ENCODE results near the gene KCNK7. TPM values are rescaled to one million over a fixed set of nuclear protein-coding genes. Genes with fewer than 3 reads are reported as not detected.
A peak's percentile ranks its signal among the peaks of the same experiment; 100 is the strongest.

Gene KCNK7
- 1.7 TPM for total RNA-seq
- long read RNA-seq, result 0 reads

DNA sequence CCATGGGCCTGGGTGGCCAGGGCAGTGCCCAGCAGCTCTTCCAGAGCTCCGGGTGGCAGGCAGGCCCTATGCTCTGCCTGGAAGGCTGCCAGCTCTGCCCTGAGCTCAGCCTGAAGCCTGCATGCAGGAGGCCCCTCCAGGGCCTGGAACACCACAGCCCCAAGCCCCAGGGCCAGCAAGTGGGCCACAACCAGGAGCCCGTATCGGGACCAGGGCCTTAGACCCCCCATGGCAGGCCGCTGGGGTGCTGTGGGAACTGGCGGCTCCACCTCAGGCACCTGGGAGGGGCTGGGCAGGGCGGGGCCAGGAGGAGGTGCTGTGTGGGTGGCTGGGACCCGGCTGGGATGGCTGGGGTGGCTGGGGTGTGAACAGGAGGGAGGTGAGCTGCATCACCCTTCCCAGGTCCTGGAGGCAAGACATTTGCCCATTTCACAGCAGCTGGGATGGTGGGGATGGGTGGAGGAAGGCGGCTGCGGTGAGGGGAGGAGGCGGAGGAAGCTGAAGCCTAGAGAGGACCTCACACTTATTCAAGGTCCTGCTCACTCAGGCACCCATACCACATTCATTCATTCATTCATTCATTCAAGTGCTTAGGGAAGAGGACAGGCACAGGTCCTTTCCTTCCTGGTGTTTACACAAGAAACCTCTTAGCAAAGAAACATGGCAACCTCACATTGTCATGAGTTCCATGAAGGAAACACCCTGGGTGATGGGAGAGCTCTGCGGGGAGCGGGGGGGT lies at the start of gene KCNK7:
Gene KCNK7 (minus strand): TSS at position 258 of the 739 bp plus-strand sequence. CDS start 28 bp downstream, at position 230.
- no peaks in the 10 kb centered on the region for H3K9me3 ChIP-seq
- no peak for TF ChIP-seq CTCF (IDR thresholded peaks at IDR 0.05)
- H3K27ac ChIP-seq, result no peak within 1 kb of the TSS
- peaks cover 19% of the 10 kb centered on the region for H3K4me1 ChIP-seq
- peaks cover 70% of the 10 kb centered on the region for H3K36me3 ChIP-seq
- ATAC-seq (no peak), DNase-seq (no peak)
- H3K27me3 ChIP-seq (ENCODE audit: low read depth), result no peaks in the 10 kb centered on the region
- no peak within 1 kb of the TSS for H3K4me3 ChIP-seq
- intact Hi-C loops (cut with DNase I), result no loop called here

DNA sequence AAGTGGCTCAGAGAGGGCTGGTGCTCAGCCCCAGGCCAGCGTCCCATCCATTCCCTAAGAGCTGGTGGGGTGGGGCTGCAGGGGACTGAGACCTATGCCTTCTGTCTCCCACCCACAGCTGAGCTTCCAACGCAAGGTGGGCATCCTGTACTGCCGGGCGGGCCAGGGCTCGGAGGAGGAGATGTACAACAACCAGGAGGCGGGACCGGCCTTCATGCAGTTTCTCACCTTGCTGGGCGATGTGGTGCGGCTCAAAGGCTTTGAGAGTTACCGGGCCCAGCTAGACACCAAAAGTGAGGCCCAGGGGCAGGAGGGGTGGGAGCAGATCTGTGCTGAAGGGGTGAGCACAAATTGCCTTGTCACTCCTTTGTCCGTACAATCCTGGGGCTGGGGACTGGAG lies 49.2 kb upstream of the KCNK7 start:
- intact Hi-C loops (cut with DNase I), result no loop called here
- Histone ChIP-seq H3K27ac (no peak overlapping the region), H3K36me3 (peaks cover 67% of the 10 kb centered on the region), H3K4me3 (no peak overlapping the region), H3K27me3 (ENCODE audit: low read depth) (no peaks in the 10 kb centered on the region), H3K4me1 (peaks cover 46% of the 10 kb centered on the region), H3K9me3 (no peaks in the 10 kb centered on the region)
- no peak for TF ChIP-seq CTCF (IDR thresholded peaks at IDR 0.05)
- DNase-seq (no peak), ATAC-seq (no peak)

- Histone ChIP-seq H3K4me1 (peaks cover 52% of the 10 kb centered on the region), H3K27me3 (ENCODE audit: low read depth) (no peaks in the 10 kb centered on the region), H3K9me3 (no peaks in the 10 kb centered on the region), H3K27ac (no peak overlapping the region), H3K36me3 (peaks cover 58% of the 10 kb centered on the region), H3K4me3 (no peak overlapping the region)
- intact Hi-C loops (cut with DNase I), result no loop called here
- no peak for DNase-seq
- TF ChIP-seq CTCF (IDR thresholded peaks at IDR 0.05), result no peak
- no peak for ATAC-seq
Measured at GRCh38 chr11:65643971-65644370, 48.4 kb upstream of the KCNK7 start.

DNA sequence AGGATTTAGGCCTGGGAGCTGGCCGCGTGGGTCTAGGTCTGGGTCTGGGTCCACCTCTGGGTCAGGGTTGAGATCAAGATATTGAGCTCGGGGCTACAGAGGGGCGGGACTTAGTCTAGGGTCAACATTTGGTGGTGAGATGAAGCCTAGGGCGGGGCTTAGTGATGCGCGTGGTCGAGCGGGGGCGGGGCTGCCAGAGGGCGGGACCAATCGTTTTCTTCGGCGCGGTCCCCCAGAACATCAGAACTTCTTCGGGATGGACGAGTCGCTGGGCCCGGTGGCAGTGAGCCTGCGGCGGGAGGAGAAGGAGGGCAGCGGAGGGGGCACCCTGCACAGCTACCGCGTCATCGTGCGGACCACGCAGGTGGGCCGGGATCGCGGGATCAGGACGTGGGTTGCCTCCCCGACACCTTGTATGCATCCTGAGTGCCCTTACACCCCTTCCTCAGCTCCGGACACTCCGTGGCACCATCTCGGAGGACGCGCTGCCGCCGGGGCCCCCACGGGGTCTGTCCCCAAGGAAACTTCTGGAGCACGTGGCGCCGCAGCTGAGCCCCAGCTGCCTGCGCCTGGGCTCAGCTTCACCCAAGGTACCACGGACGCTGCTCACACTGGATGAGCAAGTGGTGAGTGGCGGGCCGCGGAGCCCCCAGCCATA lies 46.5 kb upstream of the KCNK7 start:
- Histone ChIP-seq H3K36me3 (peaks cover 45% of the 10 kb centered on the region), H3K4me3 (peak overlapping the region; percentile 95), H3K27me3 (ENCODE audit: low read depth) (no peaks in the 10 kb centered on the region), H3K27ac (peak overlapping the region; percentile 93), H3K9me3 (no peaks in the 10 kb centered on the region), H3K4me1 (peaks cover 59% of the 10 kb centered on the region)
- peak; percentile 55 for DNase-seq
- intact Hi-C loops (cut with DNase I), result no loop called here
- no peak for TF ChIP-seq CTCF (IDR thresholded peaks at IDR 0.05)
- no peak for ATAC-seq

- peaks cover 63% of the 10 kb centered on the region for H3K4me1 ChIP-seq
- no peak for ATAC-seq
- no peak for DNase-seq
- H3K4me3 ChIP-seq, result peak overlapping the region; percentile 95
- TF ChIP-seq CTCF (IDR thresholded peaks at IDR 0.05), result no peak
- H3K27me3 ChIP-seq (ENCODE audit: low read depth), result no peaks in the 10 kb centered on the region
- no peaks in the 10 kb centered on the region for H3K9me3 ChIP-seq
- H3K36me3 ChIP-seq, result peaks cover 47% of the 10 kb centered on the region
- intact Hi-C loops (cut with DNase I), result no loop called here
- H3K27ac ChIP-seq, result peak overlapping the region; percentile 93
Measured at GRCh38 chr11:65641297-65642013, 45.9 kb upstream of the KCNK7 start.

Measured in lower lobe of right lung (tissue), 2 donors.